Cardiac septum (tissue), 1 donor: ENCODE data around the gene SMARCC1. TPM values are rescaled to one million over a fixed set of nuclear protein-coding genes. Genes with fewer than 3 reads are reported as not detected.
A peak's percentile ranks its signal among the peaks of the same experiment; 100 is the strongest.

ENCODE experiments used
- DNase-seq: peaks from one replicate; pipeline ENCODE4 v3.0.0-alpha.2; 2020; ENCODE audit warnings: low spot score
- intact Hi-C: fragments of 100-400 bp; cut with DNase I; formaldehyde crosslinking; loops from one replicate; pipeline ENCODE4 v1.14.0; 2022
- total RNA-seq: library from RNA; stranded (reverse); fragmentation: NEBNext Ultra II Directional; extraction: Animal tissue kit (Norgen Biotek cat#: 25700); gene quantifications from one replicate; pipeline ENCODE4 v1.2.1, GENCODE V29; 2021
- donor health status: DM: no; HTN: no; CAD: no.

SMARCC1 gene
- total RNA-seq, 1 donor from 2014 or later: 31.7 TPM

DNA sequence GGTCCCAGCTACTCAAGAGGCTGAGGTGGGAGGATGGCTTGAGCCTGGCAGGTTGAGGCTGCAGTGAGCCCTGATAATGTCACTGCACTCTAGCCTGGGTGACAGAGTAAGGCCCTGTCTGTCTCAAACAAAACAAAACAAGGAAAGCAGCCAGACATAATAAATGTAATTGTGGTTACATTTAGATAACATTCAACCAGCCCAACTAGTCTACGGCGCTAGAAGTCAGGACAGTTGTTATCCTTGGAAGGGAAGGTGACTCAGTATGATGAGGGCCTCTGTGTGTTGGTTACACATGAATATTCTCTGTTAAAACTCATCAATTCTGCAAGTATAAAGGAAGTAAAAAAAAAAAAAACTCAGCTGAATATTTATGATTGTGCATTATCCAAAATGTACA is 176.0 kb downstream of the SMARCC1 start:
- intact Hi-C loops: no loop called here
- no peak for DNase-seq

GRCh38 chr3:47604145-47604544 is 177.5 kb downstream of the SMARCC1 start:
- intact Hi-C loops: no loop called here
- no peak for DNase-seq

DNA sequence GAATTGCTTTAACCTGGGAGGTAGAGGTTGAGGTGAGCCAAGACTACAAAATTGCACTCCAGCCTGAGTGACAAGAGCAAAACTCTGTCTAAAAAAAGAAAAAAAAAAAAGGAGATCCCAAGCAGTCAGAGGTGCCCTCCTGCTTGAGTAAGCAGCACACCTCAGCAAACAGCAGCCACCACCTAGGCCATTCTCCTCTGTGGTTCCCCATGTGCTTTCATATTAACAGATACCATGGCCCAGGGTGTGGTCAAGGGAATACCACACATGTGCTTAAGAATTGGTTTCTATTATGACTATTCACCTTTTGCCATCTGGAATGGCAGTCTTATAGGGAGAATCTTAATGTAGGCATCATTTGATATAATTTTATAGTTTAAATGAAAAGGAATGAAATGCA is 178.4 kb downstream of the SMARCC1 start:
- intact Hi-C loops: no loop called here
- DNase-seq: no peak

- no peak for DNase-seq
- intact Hi-C loops: no loop called here
These were observed 180.4 kb downstream of the SMARCC1 start for GRCh38 chr3:47601281-47601680.

DNA sequence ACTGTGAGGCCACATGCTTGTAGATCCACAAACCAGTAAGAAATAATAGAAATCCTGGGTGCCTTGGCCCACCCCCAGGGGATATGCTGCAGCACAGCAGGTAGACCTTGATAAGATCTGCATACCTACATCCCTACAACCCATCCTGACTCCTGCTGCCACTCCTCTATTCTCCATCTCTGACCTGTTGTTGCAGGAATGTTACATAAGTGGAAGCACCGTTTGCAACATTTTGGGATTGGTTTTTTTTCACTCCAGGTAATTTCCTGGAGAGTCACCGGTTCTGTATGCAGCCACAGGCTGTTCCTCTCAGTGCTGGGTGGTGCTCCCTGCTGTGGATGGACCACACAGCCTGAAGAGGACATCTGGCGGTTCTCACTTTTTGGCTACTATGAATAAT is 186.9 kb downstream of the SMARCC1 start:
- no peak for DNase-seq
- intact Hi-C loops: no loop called here

DNA sequence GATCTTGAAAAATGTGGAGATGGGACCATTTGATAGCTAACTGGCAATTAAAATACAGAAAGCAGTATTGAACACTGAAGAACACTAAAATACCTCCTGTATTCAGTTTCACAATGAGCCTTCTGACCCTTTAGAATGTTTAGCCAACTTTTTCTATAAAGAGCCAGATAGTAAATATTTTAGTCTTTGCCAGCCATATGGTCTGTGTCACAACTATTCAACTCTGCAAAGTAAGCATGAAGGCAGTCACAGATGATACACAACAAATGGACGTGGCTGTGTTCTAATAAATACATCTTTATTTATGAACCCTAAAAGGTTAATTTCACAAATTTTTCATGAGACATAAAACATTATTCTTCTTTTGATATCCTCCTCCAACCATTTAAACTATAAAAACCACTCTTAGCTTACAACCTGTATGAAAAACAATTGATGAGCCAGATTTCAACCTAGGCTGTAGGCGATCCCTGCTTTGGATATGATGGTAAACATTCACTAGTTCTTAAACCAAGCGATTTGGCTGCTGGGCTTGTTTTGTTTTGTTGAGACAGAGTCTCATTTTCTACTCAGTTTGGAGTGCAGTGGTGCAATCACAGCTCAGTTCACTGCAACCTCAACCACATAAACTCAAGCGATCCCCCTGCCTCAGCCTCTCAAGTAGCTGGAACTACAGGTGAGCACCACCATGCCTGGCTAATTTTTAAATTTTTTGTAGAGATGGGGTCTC is 189.5 kb downstream of the SMARCC1 start:
- DNase-seq: no peak
- intact Hi-C loops: no loop called here

DNA sequence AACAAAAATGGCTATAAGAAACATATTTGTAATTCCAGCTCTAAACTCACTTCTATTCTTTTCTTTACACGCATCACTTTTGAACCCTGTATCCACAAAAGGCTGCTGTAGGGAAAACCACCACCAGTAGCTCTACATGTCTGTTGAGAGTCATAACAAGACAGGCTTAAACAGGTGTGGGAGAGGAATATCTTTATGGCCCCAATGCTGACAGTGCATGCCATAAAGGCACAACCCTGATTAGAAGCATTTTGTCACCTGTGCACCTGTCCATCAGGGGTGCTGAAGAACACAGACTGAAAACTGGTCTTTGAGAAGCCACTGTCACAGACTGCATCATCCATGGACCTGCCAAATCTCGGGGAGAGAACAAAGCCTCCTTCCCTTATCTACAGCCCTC is 191.5 kb downstream of the SMARCC1 start:
- no peak for DNase-seq
- intact Hi-C loops: no loop called here

GRCh38 chr3:47588587-47588986 is 193.1 kb downstream of the SMARCC1 start:
- intact Hi-C loops: no loop called here
- no peak for DNase-seq

GRCh38 chr3:47588053-47588452 is 193.6 kb downstream of the SMARCC1 start:
- DNase-seq: peak; percentile 59
- intact Hi-C loops: no loop called here

GRCh38 chr3:47586746-47587145 is 194.9 kb downstream of the SMARCC1 start:
- DNase-seq: peak; percentile 6
- intact Hi-C loops: no loop called here

GRCh38 chr3:47583320-47584075 is 198.2 kb downstream of the SMARCC1 start:
- intact Hi-C loops: no loop called here
- peak; percentile 36 for DNase-seq

DNA sequence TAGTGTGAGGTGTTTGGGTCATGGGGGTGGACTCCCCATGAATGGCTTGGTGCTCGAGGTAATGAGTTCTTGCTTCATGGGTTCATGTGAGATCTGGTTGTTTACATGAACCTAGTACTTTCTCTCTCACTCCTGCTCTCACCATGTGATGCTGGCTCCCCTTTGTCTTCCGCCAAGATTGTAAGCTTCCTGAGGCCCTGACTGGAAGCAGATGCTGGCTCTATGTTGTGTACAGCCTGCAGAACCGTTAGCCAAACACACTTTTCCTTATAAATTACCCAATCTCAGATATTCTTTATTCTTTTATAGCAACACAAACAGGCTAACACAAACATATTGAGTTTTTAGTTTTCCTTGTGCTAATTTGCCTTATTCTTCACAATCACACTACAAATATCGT is 199.9 kb downstream of the SMARCC1 start:
- DNase-seq: no peak
- intact Hi-C loops: no loop called here

DNA sequence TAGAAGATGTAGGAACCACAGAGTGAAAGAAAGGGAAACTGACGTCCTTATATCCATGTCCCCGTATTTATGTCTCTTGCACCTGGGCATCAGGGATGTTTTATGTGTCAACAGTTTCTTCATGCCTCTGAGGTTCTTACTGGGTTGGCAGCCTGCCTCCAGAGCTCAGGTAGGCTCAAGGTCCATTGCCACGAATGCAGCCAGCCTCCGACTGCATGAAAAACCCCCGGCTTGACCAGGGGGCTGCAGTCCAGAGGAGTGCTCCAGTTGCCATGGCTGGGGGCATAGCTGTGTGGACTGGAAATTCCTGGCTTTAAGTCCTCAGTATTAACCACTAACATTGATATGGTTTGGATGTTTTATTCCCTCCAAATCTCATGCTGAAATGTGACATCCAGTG is 200.3 kb downstream of the SMARCC1 start:
- intact Hi-C loops: no loop called here
- no peak for DNase-seq

DNA sequence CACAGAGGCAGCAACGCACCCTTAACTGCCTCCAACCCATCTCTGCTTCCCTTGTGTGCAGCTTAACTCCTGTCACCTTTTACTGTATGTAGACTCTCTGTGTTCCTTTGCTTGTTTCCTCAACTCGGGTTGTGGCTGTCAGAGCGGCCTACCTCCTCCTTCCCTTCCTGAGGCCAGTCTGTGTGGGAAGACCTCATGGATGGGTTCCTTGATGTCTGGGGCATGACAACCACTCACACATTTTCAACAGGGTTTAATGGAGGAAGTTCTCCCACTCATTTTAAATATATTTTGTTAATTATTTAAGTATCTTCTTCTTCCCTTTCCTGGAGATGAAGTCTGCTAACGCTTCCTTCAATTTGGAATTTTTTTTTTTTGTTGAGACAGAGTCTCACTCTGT is 201.2 kb downstream of the SMARCC1 start:
- no peak for DNase-seq
- intact Hi-C loops: no loop called here

DNA sequence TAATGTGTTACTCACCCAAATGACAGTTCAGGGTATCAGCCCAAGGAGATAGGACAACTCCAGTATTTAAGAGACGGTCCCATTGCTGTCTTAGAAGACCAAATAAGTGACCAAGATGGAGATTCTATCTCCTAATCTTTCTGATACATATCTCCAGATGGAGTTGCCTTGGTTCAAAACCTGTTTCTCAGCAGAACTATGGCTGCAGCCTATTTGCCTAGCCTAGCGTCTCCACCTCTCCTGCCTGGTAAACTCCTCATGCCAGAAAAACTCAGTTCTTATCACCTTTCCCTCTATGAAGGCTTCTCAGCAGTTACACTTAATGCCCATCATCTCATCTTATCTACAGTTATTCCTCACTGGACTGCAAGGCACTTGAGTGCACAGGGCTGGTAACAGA is 201.8 kb downstream of the SMARCC1 start:
- DNase-seq: no peak
- intact Hi-C loops: no loop called here

DNA sequence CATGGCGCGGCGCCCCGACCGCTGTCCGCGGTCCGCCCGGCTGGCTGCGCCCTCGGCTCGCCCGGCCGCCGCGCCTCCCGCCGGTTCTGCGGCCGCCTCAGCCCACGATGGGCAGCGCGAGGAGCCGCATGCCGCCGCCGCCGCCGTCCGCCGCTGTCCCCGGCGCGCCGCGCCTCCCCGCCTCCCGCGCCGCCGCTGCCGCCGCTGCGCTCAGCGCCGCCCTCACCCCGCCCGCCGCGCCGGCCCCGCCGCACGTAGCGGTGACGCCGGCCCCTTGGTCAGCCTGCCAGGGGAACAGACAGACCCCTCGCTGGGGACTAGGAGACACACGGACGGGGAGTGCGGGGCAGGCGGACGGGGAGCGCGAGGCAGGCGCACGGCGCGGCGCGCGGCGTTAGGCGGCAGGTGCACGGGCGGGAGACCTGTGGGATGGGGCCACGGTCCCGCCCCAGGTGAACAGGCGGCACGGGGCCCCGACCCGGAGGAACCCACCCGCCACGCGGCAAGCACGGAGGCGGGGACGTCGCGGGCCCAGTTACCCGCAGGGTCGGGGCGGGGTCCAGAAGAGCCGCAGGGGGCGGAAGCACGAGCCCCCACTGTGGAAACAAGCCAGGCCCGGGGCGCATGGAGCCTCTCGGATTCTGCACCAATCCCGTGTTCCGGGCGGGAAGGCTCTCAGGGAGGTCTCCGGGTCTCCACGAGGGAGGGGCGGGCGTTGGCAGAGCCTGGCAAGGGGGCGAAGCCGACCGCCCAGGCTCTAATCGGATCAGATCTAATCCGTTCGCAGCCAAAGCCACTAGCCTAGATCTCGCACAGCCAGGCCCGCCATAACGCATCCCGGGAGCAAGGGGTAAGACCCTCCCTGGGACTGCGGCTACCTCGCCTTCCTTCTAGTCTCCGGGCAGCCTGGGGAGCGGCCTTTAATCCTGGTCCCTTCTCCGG is 202.7 kb downstream of the SMARCC1 start, which contains the start of gene CSPG5:
TSS of gene CSPG5 (minus strand) at position 175 of the 942 bp plus-strand sequence. CDS start at position 3, 172 bp downstream.
- intact Hi-C loops: no loop called here
- DNase-seq: no peak

DNA sequence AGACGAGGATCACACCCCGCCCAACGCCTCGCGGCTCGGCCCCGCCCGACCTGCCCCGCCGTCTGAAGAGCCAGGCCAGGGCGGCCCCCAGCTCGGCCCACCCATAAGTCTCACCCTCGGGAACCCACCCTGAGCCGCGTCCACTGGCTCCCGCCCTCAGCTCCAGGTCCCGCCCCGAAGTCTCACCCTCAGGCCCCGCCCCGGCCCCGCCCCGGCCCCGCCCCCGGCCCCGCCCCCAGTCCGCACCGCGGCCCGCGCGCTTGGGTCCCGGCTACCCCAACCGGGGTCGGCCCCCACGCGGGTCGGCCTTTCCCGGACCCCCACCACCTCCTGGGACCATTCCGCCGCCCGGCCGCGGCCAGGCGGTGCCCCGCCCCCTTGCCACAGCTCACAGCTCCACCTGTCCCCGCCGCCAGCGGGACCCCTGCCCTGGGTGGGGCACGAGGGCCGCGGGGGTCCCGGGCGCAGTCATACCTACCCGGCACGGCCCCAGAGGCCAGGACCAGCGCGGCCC is 203.5 kb downstream of the SMARCC1 start:
- intact Hi-C loops: no loop called here
- DNase-seq: no peak

DNA sequence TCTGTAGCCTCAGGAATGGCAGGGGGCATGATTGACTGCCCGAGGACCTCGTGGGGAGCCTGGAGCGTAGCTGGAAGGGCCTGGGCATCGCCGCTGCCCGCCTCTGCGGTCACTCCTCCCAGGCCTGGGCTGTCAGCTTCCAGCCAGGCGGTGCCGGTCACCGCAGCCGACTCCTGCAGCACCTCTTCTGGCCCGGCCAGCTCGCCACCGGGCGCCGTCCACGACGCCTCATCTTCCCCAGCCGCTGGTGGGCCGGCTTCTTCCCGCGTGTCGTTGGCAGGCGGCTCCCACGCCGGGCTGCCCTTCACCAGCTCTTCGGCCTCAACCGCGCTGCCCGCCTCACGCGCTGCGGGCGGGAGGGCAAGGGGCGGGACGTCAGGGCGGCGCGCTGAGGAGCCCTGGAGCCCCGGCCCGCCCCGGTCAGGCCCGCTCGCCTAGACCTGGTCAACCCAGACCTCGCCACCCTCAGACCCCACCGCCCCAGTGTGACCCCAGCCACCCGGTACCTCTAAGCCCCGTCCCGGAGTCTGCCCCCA is 204.0 kb downstream of the SMARCC1 start:
- no peak for DNase-seq

More for the DNA sequence above, 204.0 kb downstream of the SMARCC1 start:
- intact Hi-C loops: no loop called here
